NCI-H1930 (cell line): ENCODE results near the gene MAP2K2.
"Not testable (repeated sequence)": the region's sequence is repeated elsewhere in the genome, so short reads cannot be mapped to it uniquely, and the experiment has no call there.

Source experiments
- DNase-seq, 2 experiments: peaks; one replicate each; lab custom pipeline; 2025; lab: John Stamatoyannopoulos, UW

Gene MAP2K2

DNA sequence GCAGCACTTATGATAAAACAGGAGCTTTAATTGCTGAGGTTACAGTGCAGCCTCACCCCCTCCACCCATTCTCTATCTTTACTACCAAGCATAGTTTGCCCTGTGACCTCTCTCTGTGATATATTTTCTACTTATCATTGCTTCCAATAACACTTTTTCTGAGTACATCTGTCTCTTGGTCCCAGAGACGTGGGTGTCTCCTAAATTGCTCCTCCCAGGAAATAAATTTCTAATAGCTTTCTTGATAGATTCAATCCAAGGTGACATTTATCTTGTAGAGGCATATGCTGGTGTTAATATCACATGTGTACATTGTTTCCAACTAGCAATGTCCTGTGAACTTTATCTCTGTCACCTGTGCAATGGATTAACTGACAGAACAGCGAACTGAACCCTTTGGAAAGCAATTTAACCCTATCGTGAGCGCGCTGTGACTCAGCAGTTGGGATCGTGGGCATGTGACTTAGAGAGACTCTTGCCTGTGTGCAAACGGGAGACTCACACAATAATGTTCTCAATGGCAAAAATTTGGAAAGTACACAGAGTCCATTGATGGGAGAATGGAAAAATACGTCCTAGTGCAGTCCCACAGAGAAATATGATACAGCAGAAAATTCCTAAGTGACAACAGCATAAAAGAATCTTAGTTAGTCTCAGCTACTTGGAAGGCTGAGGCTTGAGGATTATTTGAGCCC, 7.0 kb upstream of the MAP2K2 start:
- DNase-seq: no peak

DNA sequence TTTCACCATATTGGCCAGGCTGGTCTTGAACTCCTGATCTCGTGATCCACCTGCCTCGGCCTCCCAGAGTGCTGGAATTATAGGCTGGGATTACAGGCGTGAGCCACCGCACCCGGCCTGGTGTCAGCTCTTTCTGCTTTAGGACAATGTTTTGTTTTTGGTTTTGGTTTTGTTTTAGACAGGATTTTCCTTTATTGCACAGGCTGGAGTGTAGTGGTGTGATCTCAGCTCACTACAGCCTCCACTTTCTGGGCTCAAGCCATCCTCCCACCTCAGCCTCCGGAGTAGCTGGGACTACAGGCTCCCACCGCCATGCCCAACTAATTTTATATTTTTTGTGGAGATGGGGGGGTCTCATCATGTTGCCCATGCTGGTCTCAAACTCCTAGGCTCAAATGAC, 5.1 kb upstream of the MAP2K2 start:
- not testable (repeated sequence) for DNase-seq

DNA sequence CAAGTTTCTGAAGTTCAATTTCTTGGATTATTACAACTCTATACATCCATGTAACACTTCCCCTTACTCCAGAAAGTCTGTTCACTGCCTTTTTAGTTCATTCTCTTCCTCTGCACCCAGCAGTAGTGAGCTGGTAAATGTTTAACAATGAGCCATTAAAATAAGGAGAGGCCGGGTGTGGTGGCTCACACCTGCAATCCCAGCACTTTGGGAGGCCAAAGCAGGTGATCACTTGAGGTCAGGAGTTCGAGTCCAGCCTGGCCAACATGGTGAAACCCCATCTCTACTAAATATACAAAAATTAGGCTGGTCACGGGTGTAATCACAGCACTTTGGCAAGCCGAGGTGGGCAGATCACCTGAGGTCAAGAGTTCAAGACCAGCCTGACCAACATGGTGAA, 3.4 kb upstream of the MAP2K2 start:
- not testable (repeated sequence) for DNase-seq

DNA sequence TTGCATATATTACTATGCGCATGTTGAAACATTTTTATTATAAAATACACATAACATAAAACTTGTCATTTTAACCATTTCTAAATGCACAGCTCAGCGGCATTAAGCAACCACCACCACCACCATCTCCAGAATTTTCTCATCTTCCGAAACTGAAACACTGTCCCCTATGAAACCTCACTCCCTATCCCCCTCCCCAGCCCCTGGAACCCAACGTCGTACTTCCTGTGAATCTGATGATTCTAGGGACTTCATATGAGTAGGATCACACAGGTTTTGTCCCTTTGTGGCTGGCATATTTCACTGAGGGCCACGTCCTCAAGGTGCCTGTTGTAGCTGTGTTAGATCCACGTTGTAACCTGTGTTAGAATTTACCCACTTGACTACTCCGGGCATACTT, 716 bp upstream of the MAP2K2 start:
- no peak for DNase-seq

DNA sequence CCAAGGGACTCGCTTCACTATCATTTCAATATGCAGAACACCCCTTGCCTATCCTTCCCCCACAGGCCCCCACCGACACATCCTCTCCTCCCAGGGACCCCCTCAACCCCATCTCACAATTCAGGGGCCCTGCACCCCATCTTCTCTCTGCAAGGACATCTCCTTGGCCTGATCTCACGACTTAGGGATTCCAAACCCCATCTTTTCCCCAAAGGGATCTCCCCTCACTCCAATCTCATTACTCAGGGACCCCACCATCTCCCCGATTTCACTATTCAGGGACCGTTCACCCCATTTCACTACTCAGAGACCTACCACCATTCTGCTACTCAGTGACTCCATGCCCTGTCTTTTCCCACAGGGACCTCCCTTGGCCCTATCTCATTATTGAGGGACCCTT, 1.4 kb downstream of the MAP2K2 start:
- no peak for DNase-seq

DNA sequence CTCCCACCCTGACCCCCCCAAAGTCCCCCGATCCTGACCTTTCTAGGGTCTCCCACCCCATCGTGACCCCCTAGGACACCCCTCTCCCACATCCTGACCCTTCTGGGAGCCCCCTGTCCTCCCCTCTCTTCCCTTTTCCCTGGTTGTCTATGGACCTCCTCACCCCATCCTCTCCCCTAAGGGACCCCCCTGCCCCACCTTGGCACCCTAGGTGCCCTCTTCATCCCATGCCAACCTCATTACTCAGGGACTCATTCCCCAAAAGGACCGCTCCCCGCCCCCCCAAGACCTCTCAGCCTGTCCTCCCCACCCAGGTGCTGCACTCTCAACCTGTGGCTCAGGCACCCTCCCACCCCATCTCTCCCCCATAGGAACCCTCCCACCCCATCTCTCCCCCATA, 2.1 kb downstream of the MAP2K2 start:
- DNase-seq: no peak

DNA sequence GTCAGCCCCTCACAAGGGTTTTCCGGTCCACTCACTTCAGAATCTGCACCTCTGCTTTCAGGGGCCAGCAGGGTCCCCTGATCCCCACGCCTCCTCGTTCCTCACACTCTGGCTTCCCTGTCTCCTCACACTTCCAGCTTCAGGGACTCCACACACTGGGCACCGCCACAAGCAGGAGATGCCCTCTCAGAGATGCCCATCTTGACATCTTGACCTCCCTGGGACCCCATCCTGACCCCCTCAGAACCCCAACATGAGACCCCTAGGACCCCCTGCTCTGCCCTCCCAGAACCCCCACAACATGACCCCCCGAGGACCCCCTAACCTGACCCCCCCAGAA, 2.7 kb downstream of the MAP2K2 start:
- no peak for DNase-seq

DNA sequence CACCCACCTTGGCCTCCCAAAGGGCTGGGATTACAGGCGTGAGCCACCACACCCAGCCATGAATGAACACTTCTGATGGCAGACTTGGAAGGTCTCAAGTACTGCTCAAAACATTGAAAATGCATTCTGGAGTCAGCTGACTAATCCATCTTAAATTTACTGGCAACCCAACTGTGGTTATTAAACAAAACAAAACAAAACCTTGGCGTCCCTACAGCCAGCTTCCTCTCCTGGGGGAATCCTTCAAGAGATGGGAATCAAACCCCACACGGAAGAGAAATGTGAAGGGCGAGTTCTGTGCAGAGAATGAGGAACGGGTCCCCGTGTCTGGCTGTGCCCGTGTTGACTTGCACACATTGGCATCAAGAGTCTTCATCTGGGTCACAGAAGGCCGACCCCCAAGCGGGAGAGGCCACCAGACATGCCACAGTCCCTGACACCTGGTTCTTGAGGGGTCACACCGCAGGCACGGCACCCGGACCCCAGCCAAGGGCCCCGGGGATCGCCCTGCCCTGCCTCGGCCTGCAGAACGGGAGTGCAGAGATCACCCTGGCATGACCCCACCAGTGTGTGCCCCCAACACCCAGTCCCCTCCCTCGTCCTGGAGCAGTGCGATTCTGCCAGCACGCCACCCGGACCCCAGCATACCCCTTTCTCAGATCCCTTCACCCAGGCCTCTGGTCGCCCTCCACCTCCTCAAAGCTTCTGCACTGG, 3.2 kb downstream of the MAP2K2 start:
- no peak for DNase-seq

DNA sequence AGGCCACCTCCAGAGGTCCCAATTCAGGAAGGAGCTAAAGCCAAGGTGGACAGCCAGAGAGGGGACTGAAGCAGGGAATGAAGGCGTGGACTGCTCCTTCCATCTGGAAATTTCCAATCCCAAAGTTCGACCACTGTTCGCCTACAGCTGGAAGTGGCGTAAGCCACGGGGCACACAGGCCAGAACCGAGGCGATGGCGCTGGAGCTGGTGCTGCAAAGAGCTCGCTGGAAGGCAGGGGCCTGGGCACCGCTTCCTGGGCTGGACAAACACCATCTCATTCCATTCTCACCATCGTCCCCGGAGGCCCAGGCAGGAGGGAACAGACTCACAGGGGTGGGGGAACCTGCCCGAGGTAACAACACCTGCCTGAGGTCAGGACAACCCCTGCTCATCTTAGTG, 4.2 kb downstream of the MAP2K2 start:
- no peak for DNase-seq

DNA sequence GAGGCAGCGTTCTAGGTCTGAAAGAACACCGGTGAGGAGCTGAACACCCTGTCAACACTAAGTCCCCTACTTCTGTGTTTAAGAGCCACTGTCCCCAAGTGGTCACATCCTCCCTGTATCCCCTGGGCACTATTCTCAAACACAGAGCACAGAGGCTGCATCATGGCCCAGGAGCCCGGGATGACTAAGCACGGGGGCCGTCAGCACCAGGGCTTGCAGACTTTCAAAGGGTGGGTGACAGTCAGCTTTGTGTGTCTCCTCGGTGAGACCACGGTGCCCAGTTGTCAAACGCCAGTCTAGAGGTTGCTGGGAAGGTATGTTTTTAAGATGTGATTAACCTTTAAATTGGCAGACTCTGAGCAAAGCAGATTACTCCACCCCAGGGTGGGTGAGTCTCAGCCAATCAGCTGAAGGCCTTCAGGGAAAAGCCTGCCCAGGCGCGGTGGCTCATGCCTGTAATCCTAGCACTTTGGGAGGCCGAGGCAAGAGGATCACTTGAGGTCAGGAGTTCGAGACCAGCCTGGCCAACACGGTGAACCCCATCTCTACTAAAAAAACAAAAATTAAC, 8.0 kb downstream of the MAP2K2 start:
- no peak for DNase-seq

DNA sequence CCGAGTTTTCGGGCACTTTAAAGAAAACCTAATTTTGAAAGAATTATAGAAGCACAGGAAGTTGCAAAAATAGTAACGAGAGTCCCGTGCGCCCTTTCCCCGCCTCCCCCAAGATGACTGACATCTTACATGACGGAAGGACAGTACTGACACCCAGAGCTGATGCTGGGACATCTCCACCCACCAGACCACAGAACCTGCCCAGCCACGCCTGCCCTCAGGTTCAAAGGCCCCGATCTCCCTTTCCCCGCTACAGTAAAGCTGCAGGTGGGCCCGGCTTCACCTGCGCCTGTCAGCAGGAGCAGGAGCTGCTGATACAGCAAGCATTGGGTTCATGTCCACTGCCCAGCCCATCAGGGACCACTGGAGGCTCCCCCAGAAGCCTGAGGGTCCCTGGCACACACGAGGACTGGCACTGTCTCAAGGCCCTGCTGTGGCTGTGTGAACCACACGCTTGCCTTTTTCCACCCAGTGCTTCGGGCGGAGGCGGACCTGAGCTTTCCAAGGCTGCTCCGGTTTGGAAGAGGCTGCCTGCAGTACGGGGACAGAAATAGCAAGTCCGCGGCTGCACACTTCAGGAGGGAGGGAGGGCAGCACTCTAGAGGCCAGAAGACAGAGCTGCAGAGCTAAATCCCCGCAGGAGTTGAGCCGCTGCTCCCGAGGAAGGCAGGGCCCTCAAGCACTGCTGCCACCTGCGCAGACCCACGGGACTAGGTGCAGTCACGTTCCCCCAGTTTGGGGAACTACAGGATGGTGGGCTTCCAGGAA, 8.7 kb downstream of the MAP2K2 start:
- DNase-seq: no peak

DNA sequence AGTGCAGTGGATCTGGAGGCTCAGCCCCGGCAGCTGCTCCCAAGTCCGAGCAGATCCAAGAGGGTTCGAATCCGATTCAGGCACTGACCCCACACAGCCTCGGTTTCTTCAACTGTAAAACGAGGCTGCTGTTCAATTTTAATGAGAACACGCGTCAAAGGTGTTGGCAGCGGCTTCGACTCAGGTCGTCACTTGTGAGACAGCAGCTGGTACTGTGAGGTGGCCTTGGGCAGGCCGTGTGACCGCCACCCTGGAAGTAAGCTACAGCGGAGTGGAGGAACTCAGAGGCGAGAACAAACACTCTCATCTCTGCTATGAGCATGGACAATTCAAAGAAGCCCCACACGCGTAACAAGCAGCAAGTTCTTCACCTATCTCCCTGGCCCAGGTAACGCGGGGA, 9.7 kb downstream of the MAP2K2 start:
- no peak for DNase-seq

DNA sequence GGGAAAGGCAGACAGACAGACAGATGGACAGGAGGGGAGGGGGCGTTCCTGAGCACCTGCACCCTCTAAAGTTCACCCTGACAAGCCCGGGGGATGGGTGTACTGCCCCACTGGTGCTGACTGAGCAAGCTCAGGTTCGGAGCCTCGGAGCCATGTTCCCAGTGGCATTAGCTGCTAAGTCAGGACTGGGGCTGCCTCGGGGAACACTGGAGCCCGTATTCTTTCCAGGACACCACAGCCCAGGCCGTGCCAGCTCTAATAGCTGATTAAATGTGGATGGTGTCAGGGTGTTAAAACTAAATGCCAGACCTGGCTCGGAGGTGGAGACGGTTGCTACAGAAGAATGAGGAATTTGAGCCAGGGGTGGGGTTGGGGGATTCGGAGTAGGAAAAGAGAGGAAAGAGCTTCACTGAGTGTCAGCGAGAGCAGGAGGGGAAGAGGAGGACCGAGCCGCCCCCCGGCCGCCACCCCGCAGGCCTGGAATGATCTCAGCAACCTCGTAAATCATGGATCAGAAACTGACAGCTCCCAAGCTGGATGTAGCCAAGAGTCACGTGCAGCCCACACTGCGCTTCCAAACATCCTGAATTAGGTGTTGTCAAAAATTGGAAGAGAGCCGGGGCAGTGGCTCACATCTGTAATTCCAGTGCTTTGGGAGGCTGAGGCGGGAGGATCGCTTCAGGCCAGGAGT, 10.4 kb downstream of the MAP2K2 start:
- no peak for DNase-seq

DNA sequence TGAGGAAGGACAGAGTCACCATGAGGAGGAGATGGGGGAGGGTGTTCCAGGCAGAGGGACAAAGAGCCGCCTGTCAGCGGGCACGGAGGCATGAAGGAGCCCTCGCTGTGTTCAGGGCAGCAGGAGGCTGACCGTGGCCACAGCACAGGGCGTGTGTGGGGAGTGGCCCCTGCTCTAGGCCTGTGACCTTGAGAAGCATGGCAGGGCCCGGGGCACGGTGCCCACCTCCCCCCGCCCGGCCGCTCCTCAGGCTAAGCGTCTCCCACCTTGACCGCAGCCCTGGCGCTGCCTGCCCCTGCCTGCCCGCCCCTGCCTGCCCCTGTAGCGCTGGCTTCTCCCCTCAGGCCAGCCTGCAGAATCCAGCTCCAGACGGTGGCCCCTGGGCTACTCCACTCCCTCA, 11.6 kb downstream of the MAP2K2 start:
- DNase-seq: no peak

DNA sequence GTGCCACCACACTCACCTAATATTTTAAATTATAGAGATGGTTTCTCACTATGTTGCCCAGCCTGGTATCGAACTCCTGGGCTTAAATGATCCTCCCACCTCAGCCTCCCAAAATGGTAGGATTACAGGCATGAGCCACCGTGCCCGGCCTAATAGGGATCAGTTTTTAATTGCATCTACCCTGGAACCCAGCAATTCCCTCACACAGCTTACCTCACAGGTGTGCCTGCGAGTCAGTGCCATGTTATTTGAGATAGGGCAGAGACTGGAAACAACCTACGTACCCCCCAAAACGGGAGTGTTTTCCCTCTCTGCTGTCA, 14.3 kb downstream of the MAP2K2 start:
- no peak for DNase-seq

DNA sequence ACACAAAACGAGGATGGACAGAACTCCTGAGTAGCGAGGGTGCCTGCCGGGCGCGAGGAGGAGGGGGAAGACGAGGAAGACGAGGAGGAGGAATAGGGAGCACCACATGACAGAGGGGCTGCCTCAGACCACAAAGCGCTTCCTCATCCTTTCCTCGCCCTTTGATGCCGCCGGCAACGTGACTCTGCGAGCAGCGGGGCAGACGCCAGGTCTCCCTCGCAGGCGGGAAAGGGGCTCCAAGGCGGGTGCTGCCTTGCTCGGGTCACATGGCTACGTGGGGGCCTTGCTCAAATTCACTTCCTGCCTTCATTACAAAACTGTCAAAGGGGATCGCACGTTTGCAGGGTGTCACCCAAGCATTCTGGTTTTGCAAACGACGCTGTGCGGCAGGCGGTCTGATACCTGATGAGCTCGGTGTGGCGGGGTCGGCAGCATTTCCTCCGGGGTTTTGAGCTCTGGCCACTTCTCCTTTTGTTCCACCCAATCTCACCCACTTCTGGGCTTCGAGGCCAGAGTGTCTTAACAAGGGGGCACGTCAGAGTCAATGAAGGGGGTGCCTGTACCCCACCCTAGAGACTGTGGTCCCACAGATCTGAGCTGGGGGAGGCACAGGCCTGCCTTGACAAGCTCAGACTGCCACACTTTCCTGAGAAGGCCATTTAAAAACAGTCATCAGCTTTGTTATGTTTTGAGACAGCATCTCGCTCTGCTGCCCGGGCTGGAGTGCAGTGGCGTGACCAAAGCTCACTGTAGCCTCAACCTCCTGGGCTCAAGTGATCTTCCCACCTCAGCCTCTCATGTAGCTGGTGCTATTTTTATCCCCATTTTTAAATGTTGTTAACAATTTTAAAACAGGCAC, 14.9 kb downstream of the MAP2K2 start:
- no peak for DNase-seq

DNA sequence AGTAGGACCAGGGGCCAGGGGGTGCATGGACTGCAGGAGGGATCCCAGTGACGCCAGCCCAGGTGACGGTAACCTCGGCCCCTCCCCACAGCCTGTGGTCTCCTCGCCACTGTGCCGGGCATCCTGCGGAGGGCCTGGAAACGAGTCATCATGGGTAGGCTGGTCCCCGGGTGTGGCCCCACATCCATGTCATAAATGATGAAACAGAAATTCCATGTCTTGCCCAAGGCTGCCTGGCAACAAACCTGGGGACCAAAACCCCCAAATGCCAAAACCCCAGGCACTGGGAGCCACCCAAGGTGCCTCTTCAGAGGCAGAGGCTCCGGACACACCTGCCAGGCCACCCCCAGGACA, 20.9 kb downstream of the MAP2K2 start:
- DNase-seq: no peak

DNA sequence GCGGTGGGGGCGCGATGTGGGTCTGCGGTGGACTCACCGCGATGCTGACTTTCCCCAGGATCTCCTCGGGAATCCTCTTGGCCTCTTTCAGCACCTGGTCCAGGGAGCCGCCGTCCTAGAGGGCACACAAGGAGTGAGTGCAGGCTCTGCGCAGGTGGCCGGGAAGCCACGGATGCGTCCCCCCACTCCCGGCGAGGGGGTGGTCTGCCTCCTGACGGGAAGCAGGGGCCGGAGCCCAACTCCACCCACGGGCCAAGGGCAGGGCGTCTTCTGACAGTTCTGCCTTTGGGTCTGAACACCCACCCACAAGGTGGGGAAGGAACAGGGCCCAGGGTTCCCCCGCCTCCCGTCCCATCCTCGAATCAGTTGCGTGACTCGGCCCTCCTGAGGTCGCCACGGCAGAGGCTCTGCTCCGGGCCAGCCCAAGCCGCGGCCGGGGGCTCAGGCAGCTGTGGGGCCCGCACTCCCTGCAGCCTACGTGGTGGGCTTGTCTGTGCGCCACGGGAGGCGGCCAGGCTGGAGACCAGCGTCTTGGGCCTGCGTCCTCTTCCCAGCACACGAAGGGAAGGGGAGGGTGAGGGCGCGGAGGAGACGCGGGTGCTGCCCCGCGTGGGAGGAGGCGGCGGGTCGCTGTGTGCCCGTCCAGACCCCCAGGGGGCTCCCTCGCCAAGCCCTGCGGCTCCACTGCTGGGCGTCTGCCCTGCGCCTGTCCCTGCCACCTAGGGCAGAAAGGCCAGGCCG, 21.4 kb downstream of the MAP2K2 start:
- no peak for DNase-seq

DNA sequence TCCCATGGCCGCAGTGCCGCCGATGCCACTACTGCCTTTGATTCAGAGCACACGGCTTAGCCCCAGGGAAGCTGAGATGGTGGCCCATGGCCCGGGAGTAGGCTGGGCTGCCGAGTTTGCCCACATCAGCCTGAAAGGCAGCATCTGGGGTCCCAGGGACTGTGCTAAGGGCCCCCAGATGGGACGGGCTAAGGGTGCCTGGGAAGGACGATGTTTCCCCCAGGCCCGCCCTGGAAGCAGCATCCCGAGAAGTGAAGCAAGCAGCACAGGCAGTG, 22.5 kb downstream of the MAP2K2 start:
- DNase-seq: no peak

DNA sequence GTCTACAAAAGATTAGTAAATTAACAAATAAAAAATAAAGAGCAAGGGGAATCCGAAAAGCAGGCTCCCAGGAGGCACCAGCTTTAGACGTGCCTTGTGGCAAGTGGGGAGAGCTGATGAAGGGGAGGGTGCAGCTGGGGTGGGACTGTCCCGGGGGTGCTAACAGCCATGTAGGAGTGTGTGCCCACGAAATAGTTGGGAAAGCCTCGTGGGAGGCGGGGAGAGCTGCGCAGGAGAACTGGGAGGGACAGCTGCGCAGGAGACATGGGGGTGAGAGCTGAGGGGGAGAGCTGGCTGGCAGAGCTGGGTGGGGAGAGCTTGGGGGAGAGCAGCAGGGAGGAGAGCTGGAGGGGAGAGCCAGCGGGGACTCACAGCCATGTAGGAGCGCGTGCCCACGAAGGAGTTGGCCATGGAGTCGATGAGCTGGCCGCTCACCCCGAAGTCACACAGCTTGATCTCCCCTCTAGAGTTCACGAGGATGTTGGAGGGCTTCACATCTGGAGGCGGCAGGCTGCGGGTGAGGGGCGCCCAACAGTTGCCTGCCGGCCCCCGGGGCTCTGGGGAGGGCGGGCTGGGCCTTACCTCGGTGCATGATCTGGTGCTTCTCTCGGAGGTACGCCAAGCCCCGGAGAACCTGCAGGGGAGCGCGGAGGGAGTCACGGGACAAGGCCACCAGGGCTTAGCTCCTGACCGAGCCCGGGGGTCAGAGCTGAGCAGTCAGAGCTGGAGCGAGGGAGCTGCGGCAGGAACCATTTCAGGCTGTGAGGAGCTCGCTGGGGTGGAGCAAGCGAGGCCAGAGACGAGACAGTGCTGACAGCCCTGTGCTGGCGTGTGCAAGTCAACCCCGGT, 23.1 kb downstream of the MAP2K2 start:
- DNase-seq: no peak
